GM21447 (cell line): ENCODE results near the gene KCNJ6.
"Not testable (repeated sequence)": the region's sequence is repeated elsewhere in the genome, so short reads cannot be mapped to it uniquely, and the experiment has no call there.

Source experiments
- ATAC-seq: cut with Tn5 transposase; IDR thresholded peaks from one replicate; pipeline ENCODE4 v1.9.1; 2021; ENCODE audit not compliant: unreplicated experiment

Gene KCNJ6

DNA sequence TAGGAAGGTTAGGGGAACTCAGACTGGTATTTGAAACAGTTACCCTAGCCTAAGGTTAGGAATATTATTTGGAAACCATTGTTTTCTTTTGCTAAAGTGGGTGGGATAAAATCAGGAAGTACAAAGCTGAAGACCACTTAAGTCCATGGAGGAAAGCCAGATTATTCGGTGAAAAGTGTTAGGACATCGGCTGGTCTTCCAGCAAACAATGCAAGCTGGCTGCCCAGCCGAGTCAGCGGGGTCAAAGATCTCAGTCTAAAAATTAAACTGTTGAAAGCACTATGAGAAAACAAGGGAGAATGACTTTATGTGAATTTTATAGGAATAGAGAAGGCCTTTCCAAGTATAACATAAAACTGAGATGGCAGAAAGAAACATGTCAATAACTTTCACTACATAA, 231.7 kb downstream of the KCNJ6 start:
- no peak for ATAC-seq

DNA sequence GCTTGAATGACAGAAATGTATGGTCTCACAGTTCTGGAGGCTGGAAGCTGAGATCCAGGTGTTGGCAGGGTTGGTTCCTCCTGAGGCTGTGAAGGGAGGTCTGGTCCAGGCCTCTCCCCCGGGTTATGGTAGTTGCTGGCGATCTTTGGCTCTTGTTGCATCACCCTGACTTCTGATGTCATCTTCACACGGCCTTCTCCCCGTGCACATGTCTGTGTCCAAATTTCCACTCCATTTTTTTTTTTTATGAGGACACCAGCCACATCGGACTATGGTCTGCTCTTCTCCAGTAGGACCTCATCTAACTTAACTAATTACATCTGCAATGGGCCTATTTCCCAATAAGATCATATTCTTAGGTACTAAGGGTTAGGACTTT, 232.2 kb downstream of the KCNJ6 start:
- ATAC-seq = no peak

DNA sequence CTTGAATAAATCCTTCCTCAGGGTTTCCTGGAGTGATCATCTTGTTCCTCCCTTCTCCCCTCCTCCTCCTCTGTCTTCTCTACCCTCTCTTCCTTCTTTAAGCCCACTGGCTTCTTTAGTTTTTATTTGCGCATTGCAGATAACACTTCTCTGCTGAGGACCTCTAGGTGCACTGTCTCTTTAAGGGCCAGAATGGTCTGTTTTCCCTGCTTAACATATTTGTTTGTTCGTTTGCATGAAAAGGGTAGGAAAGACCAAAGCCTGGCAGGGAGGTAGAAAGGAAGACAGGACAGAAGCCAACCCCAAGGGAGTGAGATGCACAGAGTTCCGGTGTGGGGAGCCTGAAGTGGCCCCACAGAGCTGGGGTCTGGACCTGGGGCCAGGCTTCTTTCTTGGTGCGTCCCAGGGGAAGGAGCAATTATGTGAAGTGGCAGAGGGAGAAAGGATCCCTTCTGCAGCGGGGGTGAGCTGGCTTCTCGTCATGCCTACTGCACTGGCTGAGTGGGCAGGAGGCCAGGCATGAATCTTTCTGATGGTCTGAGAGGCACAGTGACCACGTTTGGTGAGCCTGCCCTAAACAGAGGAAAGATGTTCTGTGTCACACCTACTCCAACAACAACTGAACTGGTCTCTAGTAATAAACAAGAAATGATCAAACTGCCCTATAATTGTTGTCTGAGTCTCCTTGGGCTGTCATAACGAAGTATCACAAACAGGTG, 232.7 kb downstream of the KCNJ6 start:
- no peak for ATAC-seq

DNA sequence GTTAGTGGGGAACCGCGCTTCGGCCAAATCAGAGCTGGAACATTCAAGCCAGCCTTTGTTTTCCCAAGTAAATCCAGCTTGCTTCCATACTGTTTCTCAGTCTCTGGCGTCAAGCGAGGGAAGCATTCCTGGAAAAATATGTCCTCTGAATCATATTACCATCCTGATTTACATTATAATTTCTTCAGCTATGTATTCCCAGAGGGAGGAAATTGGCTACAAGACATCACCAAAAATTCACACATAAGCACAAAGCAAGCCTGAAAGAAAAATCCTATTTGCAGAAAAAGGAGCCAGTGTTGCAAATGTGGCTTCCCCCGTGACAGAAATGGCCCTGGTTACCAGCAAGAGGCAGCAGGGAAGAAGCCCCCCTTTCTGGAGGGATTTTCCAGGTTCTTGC, 233.3 kb downstream of the KCNJ6 start:
- no peak for ATAC-seq

DNA sequence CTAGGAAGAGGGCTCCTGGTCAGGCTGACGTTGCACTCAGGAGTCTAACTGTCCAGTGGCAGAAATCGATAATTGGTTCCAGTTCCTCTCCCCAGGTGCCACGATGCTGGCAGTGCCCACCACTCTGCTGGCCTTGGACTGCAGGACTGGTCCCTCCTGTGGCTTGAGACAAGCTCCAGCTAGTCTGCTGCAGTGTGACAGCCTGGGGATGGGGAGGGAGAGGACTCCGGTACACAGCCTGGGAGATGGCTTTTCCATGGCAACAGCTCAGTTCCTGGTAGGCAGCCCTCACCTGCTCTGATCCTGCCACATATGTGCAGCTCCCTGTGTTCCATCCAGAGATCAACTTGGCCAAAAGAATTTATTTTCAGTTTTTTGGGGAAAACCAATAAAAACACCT, 239.3 kb downstream of the KCNJ6 start:
- no peak for ATAC-seq

DNA sequence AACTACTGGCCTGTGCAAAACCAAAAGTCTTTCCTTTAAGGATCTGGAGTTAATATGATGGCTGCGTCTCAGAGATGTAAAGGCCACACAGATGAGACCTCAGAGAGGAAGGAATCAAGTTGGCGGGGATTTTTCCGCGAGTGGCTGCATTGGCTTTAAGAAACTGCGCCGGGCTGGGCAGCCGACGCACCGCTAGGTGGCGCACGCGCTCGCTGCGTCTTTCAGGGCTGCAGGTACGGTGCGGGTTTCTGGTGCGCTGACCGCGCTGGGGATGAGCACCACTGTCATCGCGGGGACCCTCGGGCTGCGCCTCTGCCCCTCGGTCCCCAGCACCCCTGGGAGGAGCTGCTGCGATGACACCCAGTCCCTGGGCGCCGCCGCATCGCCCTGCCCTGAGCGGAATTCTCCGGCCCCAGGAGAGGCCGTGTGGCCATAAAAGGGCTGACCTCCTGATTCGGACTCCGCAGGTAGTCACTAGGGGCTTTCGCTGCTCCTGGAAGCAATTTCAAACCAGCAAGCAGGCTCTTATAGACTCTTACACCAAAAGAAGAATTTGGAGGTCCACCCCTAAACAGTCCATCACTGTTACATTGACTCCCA, 241.0 kb downstream of the KCNJ6 start:
- ATAC-seq = no peak

DNA sequence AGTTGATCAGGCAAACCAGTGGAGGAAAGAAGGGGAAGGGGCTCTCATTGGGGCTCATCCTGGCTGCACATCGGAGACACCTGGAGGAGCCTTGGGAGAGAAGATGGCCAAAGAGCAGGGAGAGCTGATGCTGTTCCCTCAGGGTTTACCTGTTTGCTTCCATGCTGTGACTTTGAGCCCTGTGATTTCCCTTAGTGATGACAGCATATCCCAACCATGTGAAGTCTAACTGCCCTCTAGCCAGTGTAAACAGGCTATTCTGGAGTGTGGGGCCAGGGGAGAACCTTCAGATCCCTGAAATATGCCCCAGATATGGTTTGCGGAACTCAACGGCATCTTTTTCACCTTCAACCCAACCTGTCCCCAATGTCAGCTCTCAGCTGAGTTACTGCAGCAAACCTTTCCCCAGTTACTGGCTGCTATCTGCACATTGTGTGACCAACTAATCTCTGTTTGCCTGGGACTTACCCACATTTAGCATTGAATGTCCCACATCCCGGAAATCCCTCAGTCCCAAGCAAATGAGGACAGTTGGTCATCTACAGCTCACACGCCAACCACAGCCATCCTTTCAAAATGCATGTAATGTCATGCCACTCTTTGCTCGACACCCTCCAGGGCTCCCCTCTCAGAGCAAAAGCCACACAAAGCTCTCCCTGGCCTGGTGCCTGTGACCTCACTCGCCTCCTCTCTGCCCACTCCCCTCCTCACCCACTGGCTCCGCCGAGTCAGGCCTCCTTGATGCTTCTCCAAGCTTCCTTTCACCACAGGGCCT, 242.3 kb downstream of the KCNJ6 start:
- ATAC-seq = no peak

DNA sequence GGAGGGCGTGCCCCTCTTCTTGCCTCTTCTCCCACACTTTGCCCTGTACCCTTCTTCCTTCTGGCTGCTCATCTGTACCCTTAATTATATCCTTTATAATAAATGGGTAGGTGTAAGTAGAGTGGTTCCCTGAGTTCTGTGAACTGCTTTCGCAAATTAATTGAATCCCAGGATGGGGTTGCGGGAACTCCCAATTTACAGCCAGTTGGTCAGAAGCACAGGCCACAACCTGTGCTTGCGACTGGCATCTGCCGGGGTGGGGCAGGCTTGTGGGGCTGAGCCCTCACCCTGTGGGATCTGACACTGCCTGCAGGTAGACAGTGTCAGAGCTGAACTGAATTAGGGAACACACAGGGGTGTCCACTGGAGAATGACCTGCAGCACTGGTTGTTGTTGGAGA, 244.9 kb downstream of the KCNJ6 start:
- ATAC-seq = no peak

DNA sequence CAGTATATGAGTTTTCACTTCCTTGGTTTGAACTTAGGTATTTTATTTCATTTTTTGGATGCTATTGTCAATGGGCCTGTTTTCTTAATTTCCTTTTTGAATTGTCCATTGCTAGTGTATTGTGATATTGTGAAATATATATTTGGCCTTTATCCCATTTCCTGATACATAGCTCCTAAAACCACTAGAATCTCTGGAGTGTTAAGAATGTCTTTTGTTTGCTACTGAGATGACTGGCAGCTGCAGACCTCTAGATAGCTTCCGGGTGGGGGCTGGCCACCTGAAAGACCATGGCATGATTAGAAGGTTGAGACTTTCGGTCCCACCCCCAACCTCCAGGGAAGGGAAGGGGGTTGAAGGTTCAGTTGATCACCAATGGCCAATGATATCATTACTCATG, 245.4 kb downstream of the KCNJ6 start:
- ATAC-seq = no peak

DNA sequence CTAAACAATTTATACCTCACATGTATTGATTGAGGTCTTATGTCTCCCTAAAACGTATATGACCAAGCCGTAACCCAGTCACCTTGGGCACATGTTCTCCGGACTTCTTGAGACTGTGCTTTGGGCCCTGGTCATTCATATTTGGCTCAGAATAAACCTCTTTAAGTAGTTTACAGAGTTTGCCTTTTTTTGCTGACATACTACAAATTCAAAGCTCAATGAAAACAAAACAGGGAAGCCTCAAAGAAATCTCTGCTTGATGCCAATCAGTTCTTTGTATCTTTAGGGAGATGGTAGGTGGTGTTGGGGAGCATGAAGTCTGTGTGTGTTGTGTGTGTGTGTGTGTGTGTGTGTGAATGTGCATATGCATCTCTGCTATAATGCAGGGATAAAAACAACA, 247.0 kb downstream of the KCNJ6 start:
- no peak for ATAC-seq

DNA sequence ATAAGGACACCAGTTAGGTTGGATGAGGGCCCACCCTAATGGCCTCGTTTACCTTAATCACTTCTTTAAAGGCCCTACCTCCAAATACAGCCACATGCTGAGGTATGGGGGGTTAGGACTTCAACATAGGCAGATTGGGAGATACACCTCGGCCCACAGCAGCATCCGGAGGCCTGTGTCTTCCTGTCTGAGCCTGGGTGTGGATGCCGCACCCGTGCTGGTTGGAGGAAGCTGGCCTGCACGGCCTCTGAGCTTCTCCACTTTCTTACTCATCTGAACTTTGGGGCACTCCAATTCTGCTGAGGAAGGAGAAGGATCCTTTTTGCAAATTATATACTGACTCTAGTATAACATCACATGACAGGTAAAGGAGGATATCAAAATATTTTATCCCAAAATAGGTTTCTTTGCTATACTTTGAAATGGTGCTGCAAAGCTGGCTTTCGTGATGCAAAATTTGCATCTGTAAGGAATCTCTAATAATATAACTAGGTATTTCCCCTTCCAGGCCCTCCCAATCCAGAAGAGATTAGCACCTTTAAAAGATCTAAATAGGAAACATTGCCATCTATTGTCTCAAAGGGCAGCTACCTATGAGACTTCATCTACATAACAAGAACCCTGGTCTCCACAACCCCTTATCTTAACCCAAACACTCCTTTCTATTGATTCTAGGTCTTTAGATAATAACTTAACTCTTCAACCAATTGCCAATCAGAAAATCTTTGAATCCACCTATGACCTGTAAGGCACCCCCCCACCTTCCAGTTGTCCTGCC, 247.6 kb downstream of the KCNJ6 start:
- ATAC-seq = no peak

DNA sequence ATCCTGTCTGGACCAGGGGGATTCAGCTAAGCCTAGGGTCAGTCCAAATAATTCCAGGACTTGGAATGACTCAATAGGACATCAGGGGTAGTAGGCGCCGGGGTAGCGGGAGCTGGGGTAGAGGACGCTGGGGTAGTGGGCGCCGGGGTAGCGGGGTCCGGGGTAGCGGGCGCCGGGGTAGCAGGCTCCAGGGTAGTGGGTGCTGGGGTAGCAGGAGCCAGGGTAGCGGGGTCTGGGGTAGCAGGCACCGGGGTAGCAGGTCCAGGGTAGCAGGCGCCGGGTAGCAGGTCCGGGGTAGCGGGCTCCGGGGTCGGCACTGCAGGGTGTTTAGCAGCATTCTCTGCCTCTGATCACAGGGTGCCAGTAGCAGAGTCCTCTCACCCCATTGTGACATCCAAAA, 248.9 kb downstream of the KCNJ6 start:
- ATAC-seq = no peak

DNA sequence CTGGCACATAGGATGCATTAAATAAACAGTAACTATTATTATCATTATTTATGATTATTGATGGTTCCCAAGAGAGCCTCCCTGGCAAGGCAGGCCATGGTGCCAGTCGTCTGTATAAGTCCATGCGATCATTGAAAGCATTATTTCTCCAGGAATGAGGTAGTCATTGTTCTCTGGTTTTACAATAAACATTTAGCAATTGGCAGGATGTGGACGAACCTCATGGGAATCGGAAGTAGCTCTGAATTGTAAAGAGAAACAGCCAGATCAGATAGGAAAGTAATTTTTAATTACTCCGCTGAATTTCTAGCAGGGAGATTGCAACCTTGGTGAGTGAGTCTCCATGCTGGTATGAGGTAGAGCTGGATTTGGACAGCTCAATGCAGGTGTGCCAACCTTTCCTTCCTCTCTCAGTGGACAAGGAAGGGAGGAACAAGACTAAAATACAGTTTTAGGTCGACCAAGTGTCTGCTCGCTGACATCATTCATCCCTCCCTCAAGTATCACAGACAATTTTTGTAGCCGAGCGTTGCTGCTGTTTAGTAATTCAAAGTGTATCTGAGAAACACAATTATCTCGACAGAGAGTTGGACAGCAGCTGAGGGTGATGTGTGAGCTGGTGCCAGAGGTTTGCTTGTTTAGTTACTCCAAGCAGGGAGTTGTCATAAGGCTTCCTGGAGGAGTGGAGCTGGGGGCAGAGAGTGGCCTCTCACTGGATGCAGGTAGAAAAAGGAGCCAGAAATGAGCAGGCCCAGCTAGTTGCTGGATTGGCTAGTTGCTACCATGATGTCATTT, 250.8 kb downstream of the KCNJ6 start:
- ATAC-seq = no peak

DNA sequence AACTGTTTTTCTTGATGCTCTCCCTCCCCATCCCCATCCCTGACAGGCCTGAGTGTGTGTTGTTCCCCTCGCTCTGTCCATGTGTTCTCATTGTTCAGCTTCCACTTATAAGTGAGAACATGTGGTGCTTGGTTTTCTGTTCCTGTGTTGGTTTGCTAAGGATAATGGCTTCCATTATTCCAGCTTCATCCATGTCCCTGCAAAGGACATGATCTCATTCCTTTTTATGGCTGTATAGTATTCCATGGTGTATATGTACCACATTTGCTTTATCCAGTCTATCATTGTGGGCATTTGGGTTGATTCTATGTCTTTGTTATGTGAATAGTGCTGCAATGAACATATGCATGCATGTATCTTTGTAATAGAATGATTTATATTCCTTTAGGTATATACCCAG, 254.0 kb downstream of the KCNJ6 start:
- ATAC-seq = not testable (repeated sequence)

DNA sequence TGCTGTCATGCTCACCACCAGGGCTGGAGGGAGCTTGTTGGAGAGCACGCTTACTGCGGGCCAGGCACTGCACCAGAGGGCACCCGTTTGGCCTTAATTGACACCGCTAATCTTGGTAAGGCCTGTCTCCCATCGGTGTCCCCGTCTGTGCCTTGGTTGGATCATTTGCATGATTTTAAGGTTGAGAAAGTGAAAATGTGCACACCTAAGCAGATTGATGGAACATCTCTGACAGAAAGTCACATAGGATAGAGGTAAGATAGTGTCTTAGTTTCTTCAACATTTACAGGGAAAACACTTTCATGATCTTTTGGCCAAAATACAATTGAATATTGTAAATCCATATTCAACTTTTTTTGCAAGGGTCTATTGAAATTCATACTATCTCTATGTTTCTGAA, 255.5 kb downstream of the KCNJ6 start:
- ATAC-seq = no peak

DNA sequence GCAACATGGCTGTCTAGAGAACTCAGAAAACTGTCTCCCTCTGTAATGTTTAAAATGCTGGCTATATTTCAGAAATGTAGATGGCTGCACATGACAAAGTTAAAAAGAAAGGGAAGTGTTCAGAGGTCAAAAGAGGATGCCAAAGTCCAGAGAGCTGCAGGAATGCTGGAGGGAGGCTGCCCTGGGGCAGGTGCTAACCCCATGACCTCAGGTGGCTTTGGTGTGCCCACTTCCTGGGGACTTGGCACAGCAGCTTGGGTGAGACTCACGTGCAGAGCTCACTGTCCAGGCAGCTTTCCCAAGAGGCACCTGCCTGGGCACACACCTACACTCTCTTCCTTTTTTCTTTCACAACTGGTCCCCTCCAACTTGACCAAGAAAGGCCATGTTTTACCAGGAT, 256.4 kb downstream of the KCNJ6 start:
- no peak for ATAC-seq

DNA sequence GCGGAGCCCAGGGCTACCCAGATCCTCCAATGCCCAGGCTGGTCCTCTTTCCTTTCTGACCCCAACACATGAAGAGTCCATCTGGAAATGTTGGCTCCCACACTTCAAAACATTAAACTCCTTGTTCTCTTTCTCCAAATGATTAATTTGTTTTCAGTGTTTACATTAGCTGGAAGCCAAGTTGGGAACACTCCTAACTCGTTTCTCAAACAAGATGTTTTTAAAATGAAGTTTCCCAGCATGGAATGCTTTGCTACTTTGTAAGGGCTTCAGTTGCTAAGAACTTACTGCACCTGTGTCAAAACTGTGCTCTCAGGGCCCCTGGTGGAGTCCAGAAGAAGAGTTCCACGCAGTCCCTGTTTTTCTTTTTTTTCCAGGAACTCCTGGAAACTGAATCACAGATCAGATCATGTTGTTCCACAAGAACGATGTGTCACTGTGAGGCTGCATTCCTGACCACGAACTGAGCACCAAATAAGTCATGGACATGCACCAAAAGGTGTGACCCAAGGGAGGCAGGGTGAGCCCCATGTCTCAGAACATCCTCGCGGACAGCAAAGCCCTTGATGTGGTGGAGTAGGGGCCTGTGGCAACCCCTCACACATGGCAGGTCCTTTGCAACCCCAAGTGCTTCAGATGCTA, 257.3 kb downstream of the KCNJ6 start:
- ATAC-seq = no peak

DNA sequence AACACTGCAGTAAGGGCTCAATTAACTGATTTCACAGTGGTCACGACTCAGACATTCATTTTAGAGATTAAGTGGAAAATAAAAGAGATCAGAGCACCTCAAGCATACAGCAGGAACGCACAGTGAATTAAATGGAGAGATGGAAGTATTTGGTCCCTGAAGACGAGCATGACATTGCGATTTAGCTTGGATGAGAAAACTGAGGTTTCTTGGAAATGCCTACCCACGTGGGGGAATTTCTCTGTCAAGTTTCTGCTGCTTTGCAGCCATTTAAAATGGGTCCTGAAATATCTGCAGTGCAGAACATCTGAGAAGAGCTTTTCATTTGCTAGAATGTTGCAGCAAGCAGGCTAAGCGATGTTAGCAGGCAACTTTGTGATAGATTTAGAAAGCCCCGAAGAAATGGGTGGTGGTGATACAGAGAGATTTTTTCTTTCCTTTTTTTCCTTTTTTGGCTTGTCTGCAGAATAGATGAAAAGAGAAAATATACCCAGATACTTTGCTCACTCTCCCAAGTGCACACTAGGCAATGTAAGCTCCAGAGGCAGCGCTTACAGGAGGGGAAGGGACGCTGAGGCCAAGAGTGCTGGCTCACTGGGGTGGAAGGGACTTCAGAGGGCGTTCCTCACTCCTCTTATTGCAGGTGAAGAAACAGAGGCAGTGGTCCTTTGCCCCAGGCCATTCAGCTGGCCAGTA, 258.0 kb downstream of the KCNJ6 start:
- ATAC-seq = no peak

DNA sequence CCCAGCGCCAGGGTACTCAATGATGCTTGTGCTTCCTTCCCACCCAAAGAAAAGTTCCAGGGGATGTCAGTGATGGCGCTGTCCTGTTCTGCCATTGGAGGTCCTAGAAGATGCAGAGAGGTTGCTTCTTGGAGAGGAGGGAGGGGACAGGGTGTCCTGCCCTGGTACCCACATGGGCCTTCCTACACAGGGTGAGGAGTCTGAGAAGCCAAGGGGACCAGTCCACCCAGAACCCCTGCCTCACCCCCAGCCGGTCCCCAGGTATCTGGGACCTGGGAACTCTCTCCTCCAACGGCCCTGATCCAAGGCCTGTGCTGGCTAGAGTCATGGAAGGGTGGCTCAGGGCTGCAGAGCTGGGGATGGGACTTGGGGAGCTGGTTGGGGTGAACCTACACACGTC, 259.4 kb downstream of the KCNJ6 start:
- ATAC-seq = no peak
